ENCODE data around the gene NOS1.

DNA sequence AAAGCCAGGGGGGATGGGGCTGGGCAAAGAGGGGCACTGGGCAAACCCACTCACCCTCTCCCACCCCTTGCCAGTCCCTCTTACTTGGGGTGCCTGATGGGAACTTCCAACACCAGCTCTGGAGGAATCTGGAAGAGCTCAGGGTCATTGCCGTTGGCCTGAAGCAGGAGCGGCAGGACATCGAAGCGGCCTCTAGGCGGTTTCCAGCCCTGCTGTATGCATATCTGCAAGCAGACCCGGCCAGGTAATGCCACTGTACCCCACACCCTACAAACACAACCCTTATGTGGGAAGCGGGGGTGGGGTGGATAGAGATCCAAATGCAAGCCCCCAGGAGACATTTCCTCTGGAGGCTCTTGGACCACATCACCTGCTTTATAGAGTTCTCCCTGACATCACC lies 83.6 kb downstream of the NOS1 start:
- TF ChIP-seq GATA2 (IDR thresholded peaks at IDR 0.05; ENCODE audit: low read depth, low read length): no peak
- no peak for TF ChIP-seq GATA3 (IDR thresholded peaks at IDR 0.05; ENCODE audit: low read depth, low read length)

Data from SH-SY5Y (cell line).